LoVo (cell line): ENCODE measurements around the gene HARBI1.

Experiments used
- DNase-seq: peaks from one replicate; pipeline ENCODE4 v3.0.0-alpha.2; 2016; ENCODE audit warnings: low spot score

HARBI1 gene, protein sequence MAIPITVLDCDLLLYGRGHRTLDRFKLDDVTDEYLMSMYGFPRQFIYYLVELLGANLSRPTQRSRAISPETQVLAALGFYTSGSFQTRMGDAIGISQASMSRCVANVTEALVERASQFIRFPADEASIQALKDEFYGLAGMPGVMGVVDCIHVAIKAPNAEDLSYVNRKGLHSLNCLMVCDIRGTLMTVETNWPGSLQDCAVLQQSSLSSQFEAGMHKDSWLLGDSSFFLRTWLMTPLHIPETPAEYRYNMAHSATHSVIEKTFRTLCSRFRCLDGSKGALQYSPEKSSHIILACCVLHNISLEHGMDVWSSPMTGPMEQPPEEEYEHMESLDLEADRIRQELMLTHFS

DNA sequence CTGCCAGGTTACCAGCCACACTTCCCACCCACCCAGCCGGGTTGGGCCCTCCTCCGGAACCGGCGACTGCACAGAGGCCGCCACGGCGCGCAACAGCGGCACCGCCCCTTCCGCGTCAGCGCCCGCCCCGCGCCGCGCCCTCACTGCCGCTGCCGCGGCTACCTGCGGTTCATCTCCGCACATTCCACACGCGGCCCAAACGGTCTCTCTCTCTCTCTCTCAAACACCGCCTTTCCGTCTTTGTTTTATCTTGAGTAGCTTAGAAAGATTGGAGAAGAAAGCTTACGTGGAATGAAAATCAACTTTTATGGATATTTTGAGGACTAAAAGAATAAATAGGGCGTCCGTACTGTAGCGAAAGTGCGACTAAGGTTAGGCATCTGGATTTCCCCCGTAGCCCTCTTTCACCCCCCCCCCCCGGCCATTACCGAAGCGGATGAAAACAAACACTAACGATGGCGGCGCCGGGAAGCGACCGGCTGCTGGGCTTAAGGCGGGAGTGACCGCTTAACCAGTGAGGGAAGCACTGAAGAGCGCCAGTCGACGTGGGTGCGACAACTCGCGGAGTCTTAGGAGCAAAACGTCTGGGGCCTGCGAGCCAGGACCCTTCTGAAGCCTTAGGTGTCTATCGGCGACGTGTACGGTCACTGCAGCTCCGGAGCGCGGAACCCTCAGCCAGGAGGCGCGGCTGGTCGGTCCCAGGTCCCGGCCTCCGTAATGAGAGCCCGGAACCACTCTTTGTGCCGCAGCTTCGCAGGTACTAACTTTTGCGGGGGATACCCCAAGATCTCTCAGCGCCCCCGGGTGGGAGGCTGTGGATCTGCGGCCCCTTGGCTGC is at the start of gene HARBI1, which contains the start of gene ATG13:
HARBI1 (minus strand) TSS at position 94 of the 838 bp plus-strand sequence. CDS start 990 bp downstream, outside the sequence.
ATG13 (plus strand) TSS at position 420 of the 838 bp plus-strand sequence. CDS start 26,739 bp downstream, outside the sequence.
- DNase-seq: peak; percentile 90

DNA sequence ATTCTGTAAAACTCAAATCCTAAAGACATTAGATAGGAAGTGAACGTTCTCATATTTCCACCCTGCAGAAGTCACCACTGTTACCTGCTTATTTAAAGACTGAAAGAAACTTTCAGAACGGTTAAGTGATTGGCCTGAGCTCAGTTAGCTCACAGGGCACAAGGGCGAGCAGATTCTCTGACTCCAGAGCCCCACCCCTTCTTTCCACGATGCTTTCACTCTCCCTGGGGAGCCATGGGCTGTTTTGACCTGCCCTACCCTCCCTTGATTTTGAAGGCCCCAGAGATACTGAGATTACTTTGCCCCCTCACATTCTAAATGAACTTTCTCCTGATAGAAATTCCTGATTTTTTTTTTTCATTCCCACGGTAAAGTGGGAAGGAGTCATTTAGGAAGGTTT is 49.5 kb upstream of the HARBI1 start:
- no peak for DNase-seq

DNA sequence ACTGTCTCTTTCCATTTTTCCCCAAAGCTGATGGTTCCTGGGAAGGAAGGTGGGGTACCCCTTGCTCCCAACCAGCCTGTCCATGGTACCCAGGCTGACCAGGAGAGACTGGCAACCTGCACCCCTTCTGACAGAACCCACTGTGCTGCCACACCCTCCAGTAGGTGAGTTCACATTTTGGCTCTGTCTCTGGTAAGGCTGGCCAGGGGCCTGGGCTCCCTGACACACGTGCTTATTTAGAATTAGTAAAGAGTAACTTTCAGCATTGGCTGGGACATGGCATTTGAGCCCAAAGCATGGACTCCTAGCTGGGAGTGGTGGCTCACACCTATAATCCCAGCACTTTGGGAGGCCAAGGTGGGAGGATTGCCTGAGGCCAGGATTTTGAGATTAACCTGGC is 48.3 kb upstream of the HARBI1 start:
- DNase-seq: no peak

DNA sequence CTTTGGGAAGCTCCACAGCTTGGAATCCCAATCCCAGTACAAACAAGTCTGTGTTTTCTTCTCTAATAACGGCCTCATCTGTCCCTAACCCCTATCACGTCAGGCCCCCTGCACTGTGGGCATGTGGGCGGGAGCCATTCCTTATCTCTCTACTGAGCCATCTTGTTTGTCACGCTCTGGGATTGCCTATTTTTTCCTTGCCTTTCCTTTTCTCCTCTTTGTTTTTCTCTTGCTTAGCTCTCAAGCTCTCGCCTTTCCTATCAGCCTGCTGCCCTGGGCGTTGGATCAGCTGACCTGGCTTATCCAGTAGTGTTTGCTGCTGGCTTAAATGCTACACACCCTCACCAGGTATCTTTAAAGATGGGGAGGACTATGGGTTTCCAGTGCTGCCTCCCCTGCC is 47.6 kb upstream of the HARBI1 start:
- no peak for DNase-seq

DNA sequence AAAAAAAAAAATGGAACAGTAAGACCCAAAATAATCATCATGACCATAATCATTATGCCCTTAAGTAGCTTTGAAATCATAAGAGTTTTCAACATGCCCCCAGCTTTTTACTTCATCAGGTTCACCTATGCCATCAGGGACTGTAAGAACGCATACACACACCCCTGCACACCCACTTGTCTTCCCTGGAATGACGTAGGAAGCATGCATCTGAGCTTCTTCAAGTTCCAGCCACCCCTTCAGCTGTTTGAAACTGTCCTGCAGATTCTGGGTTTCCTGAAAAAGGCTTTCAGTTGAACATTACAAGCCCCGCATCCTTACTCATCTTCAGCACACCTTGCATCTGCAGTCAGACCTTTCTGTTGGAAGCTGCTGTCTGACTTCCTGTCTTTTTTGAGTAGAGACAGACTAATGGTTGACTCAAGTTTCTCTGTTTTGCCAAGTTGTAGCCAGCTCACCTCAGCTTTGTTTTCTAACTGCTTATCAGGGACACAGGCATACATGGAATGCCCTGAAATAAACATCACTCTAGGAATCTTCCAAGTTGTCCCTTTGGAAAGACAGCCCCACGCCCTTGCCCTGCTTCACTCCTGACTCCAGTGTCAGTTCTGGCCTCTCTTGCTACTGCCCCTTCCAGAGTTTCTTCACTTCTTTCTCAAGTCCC is 46.4 kb upstream of the HARBI1 start:
- no peak for DNase-seq

DNA sequence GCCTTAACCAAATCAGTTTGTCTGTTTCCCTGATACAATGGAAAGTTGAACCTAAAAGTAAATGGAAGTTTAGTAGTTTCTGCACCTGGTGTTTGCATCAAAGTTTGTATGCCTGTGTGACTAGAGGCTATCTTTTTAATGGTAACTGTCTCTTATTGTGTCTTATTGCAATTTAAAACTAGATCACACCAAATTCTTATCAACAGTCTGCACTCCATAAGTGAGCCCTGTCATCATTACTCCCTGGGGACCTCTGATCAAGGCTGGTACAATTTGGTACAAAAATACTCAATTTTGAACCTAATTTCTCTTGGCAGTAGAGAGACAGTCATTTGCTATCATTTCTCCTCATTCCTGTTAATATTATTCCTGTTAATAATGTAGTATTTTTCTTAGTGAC is 45.3 kb upstream of the HARBI1 start:
- DNase-seq: no peak

DNA sequence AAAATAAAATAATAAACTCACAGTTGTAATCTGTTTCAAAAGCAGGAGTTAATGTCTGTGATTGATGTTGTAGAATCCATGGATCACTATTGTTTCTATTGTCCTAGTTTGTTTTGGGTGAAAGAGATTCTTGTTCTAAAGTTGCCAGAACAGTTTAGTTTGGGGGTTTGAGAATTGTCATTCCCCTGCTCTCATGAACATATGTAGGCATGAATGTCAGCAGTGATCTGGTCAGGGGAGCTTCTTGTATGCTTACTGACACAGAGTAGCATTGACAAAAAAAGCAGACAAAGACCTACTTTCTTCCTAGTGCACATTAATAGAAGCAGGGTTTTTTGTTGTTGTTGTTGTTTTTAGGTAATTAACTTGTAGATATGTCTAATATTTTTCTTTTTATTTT is 44.8 kb upstream of the HARBI1 start:
- no peak for DNase-seq

DNA sequence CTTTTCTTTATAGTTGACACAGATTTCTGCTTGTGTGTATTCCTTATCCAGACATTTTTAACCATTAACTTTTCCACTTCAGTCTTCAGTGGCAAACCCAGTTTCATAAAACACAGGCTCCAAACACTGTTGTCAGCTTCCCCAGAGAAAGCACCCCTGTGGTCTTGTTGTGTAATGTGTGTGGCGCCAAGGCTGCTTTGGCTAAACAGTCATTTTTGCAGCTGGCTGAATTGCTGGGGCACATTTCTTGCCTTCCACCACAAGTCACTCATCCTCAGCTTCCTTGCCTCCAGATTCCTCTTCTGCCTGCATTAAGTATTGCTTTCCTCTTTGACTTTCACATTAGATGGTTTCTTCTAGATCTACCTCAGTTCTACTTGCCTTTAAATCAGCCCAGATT is 42.9 kb upstream of the HARBI1 start:
- no peak for DNase-seq

DNA sequence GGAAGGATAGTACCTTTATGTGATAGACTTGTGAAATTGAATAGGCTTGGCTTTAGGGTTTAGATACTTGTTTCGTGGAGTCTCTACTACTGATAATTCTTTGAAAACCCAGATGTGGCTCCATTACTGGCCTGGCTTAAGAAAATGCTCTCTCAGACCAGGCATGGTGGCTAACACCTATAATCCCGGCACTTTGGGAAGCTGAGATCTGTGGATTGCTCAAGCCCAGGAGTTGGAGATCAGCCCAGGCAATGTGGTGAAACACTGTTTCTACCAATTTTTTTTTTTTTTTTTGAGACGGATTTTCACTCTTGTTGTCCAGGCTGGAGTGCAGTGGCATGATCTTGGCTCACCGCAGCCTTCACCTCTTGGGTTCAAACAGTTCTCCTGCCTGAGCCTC is 41.2 kb upstream of the HARBI1 start:
- DNase-seq: no peak

DNA sequence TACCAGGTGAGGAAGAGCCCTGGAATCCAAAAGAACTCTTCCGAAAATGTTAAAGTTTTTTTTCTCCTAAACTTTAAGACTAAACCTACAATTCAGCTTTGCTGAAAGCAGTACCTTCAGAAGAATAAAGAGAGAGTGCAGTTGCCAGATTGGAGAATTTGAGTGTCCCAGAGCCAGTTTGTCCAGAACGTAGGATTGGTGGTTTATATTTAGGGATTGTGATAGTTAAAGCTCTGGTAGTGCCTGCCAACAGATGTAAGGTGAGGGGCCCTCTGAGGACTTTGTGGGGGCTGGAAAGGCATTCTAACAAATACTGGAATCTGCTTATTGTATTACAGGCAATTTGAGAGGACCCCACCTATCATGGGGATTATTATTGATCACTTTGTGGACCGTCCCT is 40.2 kb upstream of the HARBI1 start:
- no peak for DNase-seq

DNA sequence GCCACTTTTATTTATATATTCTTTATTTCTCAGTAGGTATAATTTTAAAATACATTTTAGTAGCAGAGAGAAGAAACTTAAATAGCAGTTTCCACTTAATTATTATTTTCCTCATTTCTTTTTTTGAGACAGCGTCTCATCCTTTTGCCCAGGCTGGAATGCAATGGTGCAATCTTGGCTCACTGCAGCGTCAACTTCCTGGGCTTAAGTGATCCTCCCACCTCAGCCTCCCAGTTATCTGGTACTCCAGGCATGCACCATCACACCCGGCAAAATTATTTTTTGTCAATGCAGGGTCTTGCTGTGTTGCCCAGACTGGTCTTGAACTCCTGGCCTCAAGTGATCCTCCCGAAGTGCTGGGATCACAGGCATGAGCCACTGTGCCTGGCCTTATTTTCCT is 38.6 kb upstream of the HARBI1 start:
- no peak for DNase-seq

DNA sequence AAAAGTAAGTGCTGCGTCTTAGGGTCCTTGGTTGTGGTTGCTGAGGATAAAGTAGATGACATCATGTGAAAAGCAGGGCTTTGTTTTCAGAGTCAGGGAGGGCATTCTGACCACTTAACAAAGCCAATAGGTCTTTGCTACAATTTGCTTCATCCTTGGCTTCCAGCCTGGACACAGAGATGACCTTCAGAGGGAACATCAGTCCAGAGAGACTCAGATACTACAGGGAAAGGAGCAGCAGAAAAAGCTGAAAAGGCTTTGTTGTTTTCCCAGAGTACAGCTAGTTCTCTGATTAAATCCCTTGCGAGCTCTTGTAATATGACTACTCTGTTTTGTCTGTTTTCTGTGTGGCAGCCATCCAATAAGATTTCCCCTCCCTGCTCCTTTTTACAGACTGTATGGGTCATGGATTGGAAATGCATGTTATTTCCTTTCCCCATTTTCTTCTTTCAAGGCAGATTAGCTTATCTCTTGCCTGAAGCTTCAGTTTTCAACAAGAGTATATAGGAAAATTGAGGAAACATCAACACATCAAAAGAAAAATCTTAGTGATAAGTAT is 32.2 kb upstream of the HARBI1 start:
- no peak for DNase-seq

DNA sequence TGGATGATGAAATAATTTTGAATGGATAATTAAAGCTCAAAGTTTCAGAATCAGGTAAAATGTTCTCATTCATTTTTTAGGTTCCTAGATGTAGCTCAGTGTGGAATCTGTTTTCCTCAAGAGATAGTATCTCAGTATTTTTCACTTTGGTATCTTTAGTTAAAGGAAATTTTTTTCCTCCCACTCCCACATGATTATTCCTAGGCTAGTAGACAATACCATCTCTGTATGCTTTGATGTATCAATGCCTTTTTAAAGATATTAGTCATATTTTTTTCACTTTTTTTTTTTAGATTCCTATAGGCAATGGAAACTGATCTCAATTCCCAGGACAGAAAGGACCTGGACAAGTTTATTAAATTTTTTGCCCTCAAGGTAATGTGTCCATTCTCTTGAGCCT is 27.0 kb upstream of the HARBI1 start:
- no peak for DNase-seq

DNA sequence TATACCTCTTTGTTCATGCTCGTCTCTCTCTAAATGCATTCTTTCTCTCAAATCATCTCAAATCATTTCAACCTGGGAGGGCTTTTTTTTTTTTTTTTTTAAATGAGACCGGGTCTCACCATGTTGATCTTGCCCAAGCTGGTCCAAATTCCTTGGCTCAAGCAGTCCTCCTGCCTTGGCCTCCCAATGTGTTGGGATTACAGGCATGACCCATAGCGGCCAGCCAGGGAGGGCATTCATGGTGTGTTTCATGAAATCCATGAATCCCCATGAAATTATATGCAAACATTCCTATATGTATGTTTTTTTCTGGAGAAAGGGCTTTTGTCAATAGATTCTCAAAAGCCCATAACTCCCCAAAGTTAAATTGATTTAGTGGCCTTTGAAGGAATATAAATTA is 26.5 kb upstream of the HARBI1 start:
- DNase-seq: no peak

DNA sequence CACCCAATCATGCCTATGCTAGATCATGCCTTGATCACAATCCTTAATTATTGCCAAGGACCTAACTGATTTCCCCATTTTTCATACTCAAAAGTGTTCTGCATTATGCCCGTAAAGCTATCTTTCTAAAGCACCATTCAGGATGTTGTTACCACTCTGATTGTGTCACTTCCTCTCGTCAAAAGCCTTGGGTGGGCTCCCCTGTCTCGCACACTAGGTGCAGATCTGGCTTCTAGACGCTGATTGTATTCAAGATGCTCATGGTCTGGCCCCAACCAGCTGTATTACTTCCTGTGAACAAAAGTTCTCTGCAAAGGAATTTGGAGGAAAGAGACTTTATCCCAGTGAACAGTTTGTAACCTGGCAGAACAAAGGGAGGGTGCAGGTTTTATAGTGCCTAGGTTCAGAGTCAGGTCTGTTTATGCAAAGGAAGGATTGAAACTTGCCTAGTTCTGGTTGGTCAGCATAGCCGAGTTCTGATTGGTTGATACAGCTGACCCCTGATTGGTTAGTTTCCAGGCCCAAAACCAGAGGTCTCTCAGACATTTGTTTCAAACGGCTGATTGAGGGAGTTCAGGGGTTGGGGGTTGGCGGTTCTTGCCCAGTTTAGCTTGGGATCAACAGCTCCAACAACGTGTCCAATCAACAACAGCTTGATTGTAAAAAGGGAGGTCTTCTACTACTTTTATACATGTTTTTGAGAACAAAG is 25.8 kb upstream of the HARBI1 start:
- DNase-seq: no peak

DNA sequence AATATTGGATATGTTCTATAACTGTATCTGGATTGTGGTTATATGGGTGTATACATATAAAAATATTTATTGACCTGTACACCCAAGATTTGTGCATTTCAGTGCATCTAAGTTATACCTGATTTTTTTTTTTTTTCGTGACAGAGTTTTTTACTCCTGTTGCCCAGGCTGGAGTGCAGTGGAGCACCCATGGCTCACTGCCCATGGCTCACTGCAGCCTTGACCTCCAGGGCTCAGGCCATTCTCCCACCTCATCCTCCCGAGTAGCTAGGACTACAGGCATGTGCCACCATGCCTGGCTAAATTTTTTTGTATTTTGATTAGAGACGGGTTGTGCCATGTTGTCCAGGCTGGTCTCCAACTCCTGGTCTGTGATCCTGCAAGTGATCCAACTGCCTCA is 24.6 kb upstream of the HARBI1 start:
- no peak for DNase-seq

DNA sequence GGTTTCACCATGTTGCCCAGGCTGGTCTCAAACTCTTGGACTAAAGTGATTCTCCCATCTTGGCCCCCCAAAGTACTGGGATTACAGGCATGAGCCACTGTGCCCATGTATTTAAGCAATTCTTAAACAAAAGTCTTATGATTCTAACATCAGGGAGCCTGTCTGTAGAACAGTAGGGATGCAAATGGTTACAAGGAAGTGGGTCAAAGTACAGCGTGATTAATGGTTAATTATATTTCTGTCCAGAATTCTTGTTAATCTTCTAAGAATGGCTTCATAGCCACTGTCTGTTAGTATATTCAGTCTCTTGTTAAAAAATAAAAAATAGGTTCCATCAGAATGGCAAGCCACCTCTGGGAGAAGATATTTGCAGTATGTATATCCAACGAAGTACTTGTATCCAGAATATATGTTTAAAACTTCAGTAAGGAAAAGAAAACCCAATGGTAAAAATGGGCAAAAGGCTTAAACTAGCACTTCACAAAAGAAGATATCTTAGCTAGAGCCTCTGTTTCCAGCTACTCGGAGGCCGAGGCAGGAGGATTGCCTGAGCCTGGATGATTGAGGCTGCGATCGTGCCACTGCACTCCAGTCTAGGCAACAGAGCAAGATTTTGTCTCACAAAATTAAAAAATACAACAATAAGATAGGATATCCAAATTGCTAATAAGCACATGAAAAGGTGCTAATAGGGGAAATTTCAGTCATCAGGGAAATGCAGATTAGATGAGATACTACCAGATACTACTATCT is 23.2 kb upstream of the HARBI1 start:
- no peak for DNase-seq

DNA sequence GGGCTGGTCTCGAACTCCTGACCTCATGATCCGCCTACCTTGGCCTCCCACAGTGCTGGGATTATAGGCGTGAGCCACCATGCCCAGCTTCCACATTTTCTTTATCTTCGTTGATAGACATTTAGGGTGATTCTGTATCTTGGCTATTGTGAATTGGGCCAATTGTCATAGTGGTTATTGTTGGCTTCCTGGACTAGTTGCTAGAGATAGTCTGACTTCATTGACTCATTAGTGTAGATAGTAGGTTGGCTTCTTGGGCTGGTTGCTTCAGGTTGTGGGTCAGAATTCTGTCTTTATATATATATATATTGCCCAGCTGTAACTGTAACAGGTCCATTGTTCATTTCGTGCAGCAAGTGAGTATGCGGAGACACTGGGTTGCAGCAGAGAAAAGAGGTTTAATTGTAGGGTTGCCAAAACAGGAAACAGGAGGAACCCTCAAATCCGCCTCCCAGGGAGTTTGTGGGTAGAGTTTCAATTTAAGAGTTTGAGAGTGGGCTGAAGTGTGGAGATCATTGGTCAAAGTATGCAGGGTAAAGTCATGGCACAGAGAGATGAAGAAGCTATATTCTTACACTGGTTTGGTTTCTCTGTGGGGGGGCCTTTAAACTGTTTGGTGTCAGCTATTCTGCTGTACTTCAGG is 22.3 kb upstream of the HARBI1 start:
- no peak for DNase-seq

DNA sequence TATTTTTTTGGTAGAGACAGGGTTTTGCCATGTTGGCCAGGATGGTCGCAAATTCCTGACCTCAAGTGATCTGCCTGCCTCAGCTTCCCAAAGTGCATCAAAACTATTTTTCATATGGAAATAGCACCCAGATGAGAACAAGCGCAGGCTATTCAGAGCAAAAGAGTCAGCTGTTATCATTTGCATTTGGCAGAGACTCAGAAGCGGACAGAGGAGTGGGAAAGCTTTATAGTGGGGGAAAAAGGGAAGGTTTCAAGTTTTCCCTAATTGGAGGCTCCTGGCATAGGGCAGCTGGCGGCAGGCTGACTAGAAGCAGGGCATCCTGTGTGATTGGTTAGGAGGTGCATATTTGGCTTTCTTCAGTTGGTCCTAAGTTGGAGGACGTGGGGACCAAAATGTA is 20.5 kb upstream of the HARBI1 start:
- no peak for DNase-seq

DNA sequence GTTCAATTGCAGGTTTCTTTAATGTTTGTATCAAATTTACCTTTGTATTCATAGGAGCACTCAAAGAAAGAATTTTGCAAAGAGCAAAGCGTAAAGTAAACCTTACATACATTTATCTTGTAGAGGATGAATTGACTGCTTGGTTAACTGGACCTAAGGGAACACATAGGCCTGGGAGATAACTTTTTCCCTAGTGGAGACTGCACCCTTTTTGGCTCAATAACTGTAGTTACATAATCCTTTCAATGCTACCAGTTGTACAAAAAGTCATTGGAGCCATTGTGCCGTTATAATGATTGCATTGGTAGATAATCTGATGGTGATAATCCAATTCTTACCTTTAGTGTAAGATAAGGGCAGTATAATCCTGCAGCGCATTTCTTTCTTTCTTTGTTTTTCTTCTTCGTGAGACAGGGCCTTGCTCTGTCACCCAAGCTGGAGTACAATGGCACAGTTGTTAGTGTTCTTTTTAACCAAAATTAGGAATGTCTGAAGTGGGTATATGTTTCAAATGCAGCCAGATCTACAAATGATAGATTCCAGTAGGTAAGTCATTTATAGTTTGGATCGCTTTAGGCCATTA is 18.6 kb upstream of the HARBI1 start:
- DNase-seq: no peak
